HEK293T (cell line): ENCODE data around the gene CDK17.

ENCODE experiments used
- ARNT ChIP-seq: fragments of 450-650 bp; IDR thresholded peaks from 2 replicates; pipeline ENCODE4 v1.6.1; 2017; ENCODE audit warnings: mild to moderate bottlenecking
- BHLHE40 ChIP-seq: fragments of 450-650 bp; IDR thresholded peaks from 2 replicates; pipeline ENCODE4 v1.6.1; 2016; ENCODE audit warnings: mild to moderate bottlenecking, moderate library complexity, borderline replicate concordance
- CTBP1 ChIP-seq: fragments of 450-650 bp; IDR thresholded peaks from 2 replicates; pipeline ENCODE4 v1.6.1; 2016; ENCODE audit warnings: borderline replicate concordance
- ELF4 ChIP-seq: fragments of 450-650 bp; IDR thresholded peaks from 2 replicates; pipeline ENCODE4 v1.6.1; 2017; ENCODE audit warnings: antibody characterized with exemption
- FOXA1 ChIP-seq: fragments of 450-650 bp; IDR thresholded peaks from 2 replicates; pipeline ENCODE4 v1.6.1; 2016; ENCODE audit warnings: mild to moderate bottlenecking
- FOXM1 ChIP-seq: fragments of 450-650 bp; IDR thresholded peaks from 2 replicates; pipeline ENCODE4 v1.6.1; 2017; ENCODE audit warnings: mild to moderate bottlenecking, borderline replicate concordance
- HDGF ChIP-seq: fragments of 450-650 bp; IDR thresholded peaks from 2 replicates; pipeline ENCODE4 v1.6.1; 2017; ENCODE audit warnings: antibody characterized with exemption, borderline replicate concordance
- NFRKB ChIP-seq: fragments of 450-650 bp; IDR thresholded peaks from 2 replicates; pipeline ENCODE4 v1.6.1; 2016; ENCODE audit warnings: mild to moderate bottlenecking, moderate library complexity
- SP1 ChIP-seq: fragments of 450-650 bp; IDR thresholded peaks from 2 replicates; pipeline ENCODE4 v1.6.1; 2017
- SUZ12 ChIP-seq: fragments of 450-650 bp; IDR thresholded peaks from 2 replicates; pipeline ENCODE4 v1.6.1; 2016; ENCODE audit warnings: mild to moderate bottlenecking
- TARDBP ChIP-seq: fragments of 450-650 bp; IDR thresholded peaks from 2 replicates; pipeline ENCODE4 v1.6.1; 2016

DNA sequence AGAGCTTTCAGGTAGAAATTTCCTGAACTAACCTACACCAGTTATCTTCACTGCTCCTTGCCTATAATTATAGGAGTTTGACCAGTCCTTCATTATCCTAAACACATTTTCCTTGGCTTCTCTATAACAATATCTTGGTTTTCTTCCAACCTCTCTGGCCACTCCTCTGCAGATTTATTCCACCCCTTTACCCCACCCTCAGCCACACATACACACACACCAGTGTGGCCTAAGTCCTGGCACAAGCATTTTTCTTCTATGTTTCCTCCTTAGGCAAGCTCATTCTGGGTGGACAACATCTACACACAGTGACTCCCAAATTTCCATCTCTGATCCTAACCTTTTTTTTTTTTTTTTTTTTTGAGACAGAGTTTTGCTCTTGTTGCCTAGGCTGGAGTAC, 25.1 kb downstream of the CDK17 start:
- TF ChIP-seq TARDBP (no peak), FOXM1 (no peak), NFRKB (no peak), FOXA1 (no peak), SUZ12 (no peak), SP1 (no peak), ARNT (no peak), BHLHE40 (no peak), HDGF (no peak), CTBP1 (no peak), ELF4 (no peak)
